GM18502 (cell line): Measurements from ENCODE around the gene ZNF630.
A peak's percentile ranks its signal among the peaks of the same experiment; 100 is the strongest.
"Not testable (repeated sequence)": the region's sequence is repeated elsewhere in the genome, so short reads cannot be mapped to it uniquely, and the experiment has no call there.

Experiments used
- ATAC-seq: cut with Tn5 transposase; IDR thresholded peaks from one replicate; pipeline ENCODE4 v1.9.1; 2021; ENCODE audit warnings: mild to moderate bottlenecking; ENCODE audit not compliant: unreplicated experiment, poor library complexity

Gene ZNF630

GRCh38 chrX:48030641-48031173 is 40.7 kb downstream of the ZNF630 start:
- not testable (repeated sequence) for ATAC-seq

- ATAC-seq, result no peak
Observed at GRCh38 chrX:48030237-48030636, 41.2 kb downstream of the ZNF630 start.

DNA sequence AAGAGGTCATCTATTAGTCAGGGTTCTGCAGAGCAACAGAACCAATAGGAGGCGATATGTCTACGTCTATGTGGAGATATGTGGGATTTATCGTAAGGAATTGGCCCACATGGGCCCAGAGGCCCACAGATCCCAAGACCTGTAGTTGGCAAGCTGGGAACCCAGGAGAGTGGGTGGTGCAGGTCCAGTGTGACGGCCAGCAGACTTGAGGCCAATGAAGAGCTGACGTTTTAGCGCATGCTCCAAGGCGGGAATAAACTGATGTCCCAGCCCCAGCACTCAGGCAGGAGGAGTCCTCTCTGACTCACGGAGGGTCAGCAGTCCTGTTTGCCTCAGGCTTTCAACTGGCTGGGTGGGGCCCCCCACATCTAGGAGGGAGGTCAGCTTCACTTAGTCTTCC is 43.3 kb downstream of the ZNF630 start:
- ATAC-seq, result no peak

- not testable (repeated sequence) for ATAC-seq
Observed at GRCh38 chrX:48027545-48027944, 43.9 kb downstream of the ZNF630 start.

DNA sequence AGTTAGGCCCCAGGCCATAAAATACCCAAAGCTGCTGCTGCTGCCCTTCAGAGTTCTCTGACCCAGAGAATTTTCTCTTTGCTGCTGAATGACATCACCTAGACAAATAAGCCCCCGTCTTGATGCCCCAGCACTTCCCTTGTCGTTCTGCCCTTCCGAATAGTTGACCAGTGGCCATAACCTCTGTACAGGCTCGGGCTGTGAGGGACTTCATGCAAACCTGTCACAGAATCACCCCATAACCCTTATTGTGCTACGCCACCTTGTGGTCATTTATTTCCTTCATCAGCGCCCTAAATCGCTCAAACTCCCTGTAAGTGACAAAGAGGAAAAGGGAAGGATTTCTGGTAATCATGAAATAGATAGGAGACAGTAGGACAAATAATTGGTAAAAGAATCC is 45.9 kb downstream of the ZNF630 start:
- ATAC-seq, result no peak

DNA sequence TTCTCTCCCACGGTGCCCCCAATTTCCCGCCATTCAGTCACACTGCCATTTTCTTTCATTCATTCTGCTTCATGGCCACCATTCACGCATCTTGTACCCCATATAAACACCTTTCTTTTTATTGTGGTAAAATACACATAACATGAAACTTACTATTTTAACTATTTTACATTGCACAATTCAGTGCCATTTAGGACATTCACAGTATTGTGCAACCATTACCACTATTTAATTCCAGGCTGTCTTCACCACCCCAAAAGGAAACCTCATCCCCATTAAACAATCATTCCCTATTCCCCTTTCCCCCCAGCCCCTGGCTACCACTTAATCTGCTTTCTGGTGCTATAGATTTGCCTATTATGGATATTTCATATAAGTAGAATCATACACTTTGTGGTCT is 48.7 kb downstream of the ZNF630 start:
- ATAC-seq, result no peak

DNA sequence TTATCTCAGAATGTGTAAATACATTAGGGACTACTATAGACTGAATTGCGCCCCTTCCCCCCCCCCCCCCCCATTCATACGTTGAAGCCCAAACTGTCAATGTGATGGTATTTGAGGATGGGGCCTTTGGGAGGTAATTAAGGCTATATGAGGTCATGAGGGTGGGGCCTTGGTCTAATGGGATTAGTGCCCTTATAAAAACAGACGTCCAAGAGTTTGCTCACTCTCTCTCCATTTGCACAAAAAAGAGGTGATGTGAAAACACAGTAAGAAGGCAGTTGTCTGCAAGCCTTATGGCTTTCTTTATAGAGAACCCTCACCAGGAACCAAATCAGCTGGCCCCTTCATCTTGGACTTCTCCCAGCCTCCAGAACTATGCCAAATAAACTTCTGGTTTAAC is 49.3 kb downstream of the ZNF630 start:
- no peak for ATAC-seq

DNA sequence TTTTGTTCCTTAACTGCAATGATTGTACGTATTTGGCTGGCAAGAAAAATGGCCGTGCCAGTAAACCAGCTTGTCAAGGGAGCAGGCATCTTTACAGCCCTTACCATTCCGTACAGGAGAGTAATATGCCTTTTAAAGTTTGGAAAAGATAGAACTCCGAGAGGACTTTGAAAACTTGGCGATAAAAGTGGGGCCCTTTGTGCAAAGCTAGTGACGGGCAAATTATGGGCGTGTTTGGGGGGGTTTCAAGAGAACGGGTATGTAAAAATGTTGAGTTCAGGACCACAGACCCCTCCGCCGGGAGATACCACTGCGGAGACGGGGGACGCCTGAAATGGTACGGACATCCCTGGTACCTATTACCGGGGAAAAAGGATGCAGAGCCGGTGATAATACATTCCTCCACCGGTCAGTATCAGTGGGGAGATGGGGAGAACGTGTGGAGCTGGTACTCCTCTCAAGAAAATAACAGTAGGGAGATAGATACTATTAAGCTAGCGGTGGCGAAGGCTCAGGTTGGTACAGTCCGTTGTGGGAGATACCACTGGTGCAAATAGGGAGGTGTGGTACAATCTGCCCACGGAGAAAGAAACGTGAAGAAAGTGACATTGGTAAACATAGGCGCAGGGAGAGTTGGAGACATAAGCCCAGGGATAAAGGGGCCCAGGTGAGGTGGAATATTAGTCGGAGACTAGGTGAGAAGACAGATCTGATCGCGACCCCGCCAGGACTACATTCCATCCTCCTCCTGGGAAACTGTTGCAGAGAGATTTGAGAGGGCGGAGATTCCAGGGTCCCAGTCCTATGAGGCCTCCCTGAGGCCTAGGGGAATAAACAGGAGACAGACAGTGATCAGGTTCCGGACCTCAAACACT is 50.2 kb downstream of the ZNF630 start:
- peak; percentile 68 for ATAC-seq

DNA sequence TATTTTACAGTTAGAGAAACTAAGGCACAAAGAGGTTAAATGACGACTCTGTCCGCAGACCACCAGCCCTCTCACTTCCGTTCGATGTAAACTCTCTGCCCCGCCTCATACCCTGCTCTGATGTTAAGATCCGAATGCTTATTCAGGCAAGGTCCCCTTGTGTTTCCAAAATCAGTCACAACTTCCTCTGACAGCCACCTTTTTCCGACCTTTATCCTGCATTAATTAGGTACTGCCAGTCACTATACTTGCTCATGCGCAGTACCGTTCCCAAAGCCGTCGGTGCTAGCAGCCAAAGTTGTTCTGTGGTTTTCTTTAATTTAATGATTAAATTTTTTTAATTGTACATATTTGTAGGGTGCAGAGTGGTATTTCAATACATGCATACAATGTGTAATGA is 51.0 kb downstream of the ZNF630 start:
- ATAC-seq, result not testable (repeated sequence)

DNA sequence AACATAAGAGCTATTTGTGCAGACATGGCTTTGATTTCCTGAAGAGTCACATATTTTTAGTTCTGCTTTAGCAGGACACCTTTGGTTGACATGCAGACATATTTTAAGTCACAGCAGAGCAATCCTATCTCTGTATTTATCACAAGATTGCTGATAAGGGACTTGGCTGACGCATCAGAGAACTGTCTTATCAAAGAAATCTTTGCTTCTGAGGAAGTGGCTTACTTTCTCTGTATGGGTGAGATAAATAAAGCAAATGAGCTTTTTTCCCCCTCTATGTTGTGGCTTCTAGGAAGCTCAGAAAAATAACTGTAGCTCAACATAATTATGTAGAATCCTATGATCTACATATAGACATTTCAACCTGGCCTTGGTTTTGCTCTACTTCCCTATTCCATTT is 51.5 kb downstream of the ZNF630 start:
- not testable (repeated sequence) for ATAC-seq

DNA sequence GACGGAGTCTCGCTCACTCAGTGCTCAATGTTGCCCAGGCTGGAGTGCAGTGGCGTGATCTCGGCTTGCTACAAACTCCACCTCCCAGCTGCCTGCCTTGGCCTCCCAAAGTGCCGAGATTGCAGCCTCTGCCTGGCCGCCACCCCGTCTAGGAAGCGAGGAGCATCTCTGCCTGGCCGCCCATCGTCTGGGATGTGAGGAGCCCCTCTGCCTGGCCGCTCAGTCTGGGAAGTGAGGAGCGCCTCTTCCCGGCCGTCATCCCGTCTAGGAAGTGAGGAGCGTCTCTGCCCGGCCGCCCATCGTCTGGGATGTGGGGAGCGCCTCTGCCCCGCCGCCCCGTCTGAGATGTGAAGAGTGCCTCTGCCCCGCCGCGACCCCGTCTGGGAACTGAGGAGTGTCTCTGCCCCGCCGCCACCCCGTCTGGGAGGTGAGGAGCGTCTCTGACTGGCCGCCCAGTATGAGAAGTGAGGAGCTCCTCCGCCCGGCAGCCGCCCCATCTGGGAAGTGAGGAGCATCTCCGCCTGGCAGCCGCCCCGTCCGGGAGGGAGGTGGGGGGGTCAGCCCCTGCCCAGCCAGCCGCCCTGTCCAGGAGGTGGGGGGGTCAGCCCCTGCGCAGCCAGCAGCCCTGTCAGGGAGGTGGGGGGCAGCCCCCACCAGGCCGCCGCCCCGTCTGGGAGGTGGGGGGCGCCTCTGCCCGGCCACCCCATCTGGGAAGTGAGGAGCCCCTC is 54.7 kb downstream of the ZNF630 start:
- ATAC-seq, result not testable (repeated sequence)

DNA sequence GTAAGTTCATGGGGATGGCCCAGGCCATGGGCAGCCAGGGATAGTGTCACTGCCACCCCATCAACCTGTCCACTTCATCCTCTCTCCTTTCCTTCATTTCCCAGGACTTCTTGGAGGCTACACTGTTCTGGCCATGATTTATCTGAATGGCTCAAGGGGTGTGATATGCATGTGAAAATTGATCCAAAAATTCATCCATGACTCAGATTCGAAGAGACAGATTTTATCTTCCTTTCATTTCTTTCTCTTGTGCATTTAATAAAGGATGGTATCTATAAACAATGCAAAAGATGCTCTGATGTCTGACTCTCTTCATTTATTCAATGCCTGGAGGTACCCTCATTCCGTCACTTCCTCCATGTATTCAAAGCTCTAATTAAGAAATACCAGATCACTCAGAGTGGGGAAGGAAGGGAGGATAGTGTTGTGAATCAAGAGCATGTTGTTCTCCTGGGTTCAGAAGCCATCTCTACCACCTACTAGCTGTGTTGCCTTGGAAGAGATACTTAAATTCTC is 61.9 kb downstream of the ZNF630 start:
- ATAC-seq, result not testable (repeated sequence)
